NCI-H510A (cell line): ENCODE data around the gene FAAP100.
"Not testable (repeated sequence)": the region's sequence is repeated elsewhere in the genome, so short reads cannot be mapped to it uniquely, and the experiment has no call there.

Experiments
- DNase-seq: peaks from one replicate; lab custom pipeline; 2025; lab: John Stamatoyannopoulos, UW

FAAP100 gene

DNA sequence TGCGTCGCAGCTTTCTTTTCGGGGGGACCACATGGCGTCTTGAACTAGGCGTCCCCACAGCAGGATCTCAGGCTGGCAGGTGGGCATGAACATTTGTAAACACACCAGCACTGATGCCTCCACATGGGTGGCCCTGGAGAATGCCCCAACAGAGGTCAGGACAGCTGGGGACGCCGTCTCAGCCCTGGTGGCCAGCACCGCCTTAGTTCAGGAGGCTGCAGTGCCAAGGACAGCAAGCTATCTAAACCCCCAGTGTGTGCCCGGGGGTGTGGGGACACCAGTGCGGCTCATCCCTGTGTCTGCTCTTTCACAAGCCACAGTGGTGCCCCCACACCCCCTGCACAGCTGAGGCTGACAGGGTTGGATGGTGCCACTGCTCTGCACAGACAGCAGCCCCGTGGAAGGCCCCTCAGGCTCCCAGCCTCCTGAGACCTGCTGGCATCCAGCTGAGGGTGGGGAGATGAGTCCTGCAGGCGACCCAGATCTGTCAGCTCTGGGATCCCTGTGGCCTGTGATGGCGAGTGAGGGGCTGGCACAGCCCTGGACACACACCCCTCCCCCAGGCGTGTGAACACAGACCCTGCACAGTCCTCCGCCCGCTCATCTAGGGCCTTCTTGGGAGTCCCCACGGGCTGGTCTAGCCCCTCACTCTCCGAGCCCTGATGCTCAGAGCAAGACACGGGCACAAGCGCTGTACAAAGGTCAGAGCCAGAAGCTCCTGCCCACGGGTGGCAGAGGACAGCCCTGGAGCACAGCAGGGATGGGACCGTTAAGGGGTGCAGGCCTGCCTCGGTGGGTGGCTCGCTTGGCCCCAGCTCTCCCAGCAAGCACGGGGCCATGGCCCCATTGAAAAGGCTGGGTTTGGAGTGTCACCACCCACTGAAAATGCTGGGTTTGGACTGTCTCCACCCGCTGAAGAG lies 13.2 kb downstream of the FAAP100 start:
- DNase-seq = no peak

DNA sequence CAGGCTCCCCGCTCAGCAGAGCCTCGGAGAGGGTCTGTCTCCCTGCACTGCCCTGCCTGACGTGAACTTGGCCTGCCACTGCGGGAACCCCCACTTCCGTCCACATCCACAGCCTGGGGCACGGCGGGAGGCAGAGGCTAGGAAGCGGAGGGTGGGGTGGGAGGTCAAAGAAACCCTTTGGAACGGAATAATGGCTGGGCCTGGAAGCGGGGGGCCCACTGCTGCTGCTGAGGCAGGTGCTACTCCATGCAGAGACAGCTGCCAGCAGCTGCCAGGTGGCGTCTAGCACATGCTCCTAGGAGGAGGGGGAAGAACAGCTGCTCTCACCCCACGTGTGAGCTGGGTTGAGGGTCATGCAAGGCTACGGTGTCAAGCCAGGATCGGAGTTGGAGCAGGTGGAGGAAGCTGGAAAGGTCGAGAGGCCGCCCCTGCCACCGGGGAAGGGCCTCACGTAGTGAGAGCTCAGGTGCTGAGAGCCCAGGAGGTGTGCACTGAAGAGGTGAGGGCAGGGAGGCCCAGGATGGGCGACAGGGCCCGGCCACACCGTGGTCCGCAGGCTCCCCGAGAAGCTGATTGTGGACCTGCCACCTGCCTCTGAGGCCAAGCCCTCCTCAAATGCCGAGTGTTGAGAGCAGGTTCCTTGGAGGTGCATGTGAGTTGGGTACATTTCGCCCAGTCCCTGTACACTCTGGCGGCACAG lies 14.1 kb downstream of the FAAP100 start:
- peak; percentile 98 for DNase-seq

DNA sequence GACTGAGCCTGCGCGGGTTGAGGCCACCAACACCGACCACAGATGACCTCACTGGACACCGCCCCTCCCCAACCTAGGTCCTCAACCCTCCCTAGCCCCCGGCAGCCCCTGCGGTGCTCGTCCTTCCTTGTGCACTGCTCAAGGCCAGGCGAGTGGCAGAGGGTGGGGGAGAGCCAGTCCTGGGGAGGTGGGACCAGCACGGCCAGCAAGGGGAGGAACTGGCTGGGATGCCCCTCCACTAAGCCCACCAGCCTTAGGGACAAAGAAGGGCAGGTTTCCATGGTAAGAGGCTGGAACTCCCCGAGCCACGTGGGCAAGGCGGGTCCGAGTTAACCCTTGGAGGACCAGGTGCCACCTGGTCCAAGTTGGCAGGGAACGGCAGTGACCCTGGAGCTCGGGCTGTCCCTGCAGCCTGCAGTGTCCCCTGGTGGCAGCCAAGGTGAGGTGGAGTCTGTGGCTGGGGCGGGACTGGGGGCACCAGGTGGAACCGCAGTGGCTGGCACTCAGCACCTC lies 14.8 kb downstream of the FAAP100 start:
- DNase-seq = peak; percentile 84

DNA sequence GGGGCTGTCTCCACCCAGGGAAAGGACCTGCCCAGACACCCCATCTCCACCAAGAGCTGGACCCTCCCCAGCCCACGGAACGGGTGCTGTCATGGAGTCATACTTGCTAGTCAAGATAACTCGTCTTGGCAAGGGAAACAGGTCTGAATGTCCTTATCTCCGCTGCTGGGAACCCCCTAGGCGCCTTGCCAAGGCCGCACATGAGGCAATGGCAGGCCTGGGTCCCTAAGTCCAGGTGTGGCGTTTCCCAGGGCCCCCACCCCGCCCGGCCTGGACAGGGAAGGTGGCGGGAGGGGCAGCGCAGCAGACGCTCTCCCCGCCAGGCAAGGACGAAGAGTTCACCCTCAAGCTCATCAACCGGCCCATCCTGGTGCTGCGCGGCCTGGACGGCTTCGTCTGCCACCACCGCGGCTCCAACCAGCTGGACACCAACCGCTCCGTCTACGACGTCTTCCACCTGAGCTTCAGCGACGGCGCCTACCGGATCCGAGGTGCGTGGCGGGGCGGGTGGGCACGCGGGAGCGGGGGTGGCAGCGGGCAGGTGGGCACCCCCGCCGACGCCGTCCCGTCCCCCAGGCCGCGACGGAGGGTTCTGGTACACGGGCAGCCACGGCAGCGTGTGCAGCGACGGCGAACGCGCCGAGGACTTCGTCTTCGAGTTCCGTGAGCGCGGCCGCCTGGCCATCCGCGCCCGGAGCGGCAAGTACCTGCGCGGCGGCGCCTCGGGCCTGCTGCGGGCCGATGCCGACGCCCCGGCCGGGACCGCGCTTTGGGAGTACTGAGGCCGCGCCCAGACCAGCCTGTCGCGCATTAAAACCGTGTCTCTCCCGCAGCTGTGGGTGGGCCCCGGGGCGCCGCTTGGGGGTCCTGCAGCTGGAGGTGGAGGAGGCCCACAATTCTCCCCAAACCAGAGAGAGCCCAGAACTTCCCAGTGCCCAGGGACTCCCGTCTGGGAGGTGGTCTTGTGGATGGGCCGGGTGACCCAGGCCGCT lies 15.6 kb downstream of the FAAP100 start:
- DNase-seq = no peak

DNA sequence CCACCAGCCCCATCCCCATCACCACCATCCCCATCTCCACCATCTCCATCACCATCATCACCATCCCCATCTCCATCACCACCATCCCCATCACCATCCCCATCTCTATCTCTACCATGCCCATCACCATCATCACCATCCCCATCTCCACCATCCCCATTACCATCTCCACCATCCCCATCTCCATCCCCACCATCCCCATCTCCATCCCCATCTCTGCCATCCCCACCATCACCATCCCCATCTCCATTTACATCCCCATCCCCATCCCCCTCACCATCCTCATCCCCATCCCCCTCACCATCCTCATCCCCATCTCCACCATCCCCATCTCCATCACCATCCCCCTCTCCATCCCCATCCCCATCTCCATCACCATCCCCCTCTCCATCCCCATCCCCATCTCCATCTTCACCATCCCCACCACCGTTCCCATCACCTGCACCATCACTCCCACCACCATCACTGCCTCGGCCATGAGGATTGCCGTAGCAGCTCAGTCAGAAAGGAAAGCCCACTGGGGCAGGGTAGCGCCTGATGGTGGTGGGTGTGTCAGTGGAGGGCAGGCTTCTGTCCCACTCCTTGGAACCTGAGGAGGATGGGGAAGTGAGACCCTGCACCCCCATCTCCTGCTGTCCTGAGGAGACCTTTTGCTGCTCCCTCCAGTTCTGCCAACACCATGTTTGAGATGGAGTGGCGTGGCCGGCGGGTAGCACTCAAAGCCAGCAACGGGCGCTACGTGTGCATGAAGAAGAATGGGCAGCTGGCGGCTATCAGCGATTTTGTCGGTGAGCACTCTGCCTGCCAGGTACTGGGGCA lies 16.5 kb downstream of the FAAP100 start:
- no peak for DNase-seq

DNA sequence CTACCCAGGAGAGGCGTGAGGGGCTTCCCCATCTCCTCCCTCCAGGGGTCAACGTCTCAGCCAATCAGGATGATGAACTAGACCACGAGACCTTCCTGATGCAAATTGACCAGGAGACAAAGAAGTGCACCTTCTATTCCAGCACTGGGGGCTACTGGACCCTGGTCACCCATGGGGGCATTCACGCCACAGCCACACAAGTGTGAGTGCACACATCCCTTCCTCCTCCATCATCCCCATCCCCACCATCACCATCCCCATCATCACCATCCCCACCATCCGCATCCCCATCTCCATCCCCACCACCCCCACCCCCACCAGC lies 17.2 kb downstream of the FAAP100 start:
- no peak for DNase-seq

DNA sequence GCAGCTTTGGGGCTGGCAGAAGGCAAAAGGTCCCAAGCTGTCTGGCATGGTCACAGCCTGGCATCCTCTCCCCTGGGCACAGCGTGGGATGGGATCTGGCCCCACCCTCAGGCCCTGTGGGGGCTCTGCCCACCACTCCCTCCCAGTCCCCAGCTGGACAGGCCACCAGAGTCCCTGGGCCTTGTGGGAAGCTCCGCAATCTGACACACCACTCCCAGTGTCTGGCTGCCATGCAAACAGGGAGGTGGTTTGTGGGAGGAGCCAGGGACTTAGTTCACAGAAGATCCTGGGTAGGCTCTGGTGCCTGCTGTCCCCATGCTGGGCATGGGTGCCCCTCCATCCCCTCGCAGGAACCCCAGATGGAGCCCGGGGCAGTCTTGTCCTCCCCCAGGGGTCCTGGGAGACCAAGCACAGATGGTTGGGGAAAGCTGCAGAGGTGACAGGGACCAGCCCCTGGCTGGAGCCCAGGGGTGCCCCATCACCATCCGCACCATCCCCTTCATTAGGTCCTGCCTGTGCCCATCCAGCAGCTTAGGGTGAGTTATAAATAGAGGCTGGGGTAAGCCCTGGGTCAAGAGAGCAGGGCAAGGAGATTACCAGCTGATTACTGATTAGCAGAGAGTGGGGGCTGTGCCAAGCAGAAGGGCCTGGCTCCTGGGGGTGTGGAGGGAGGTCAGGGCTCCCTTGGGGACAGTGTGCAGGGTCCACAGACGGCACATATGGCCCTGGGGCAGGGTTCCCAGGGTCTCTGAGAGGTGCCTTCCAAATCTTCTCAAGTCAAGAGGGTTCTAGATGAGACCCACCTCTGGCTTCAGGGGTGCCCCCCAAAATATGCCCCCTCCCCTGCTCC lies 17.8 kb downstream of the FAAP100 start:
- no peak for DNase-seq

DNA sequence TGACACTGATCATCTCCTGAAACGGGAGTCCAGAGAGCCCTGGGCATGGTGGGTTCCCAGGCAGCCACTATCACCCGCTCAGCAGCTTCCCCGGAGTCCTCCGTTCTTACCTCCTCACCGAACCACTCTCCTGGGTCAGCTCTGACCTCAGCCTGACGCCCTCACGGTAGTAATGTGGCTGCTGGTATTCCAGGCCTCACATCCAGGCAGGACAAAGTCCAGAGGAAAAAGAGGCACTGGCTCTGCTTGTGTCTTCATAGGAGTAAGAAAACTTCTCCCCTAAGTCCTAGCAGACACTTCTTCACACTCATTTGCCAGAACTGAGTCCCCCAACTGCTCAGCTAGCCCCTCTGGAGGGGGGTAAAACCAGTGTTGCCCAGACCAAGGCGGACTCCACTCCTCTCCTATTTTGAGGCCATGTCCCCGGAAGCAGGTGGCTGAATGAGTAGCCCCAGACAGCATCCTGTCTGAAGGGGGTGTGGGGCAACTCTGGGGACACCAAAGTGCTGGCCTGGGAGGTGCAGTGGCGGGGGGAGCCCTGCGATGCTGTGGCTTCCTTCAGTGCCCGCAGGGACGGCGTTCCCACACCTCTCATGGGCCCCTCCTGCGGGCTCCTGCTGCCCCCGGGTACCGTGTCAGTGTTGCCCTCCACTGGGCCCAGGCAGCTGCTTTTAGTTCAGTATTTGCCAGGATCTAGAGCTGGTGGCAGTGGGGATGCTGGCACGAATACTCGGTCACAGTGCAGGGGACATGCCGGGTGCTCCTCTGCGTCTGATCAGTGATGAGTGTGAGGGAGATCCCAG lies 18.6 kb downstream of the FAAP100 start:
- no peak for DNase-seq

DNA sequence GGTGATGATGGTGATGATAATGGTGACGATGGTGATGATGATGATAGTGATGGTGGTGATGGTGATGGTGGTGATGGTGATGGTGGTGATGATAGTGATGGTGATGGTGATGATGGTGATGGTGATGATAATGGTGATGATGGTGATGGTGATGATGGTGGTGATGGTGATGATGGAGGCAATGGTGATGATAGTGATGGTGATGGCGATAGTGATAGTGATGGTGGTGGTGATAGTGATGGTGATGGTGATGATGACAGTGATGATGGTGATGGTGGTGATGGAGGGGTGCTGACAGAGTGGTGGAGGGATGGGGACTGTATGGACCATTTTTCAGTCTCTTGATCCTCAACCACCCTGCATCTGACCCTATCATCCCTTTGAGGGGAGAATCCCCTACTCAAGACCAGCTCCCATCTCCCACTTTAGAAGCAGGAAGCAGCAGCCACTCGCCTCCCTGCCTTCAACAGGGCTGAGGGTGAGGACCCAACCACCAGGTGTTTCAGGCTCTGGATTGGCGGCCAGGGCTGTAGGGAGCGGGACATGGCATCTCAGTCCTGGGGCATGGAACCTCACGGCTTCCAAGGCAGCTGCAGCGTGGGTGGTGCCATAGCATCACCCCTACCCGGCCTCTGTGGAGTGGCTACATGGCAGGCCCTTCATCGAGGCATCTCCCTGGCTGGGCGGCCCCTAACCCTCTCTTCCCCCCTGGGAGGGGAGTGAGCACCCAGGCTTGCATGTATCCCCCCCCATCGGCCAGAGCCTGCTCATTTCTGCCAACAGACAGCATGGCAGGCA lies 19.5 kb downstream of the FAAP100 start:
- DNase-seq = no peak

DNA sequence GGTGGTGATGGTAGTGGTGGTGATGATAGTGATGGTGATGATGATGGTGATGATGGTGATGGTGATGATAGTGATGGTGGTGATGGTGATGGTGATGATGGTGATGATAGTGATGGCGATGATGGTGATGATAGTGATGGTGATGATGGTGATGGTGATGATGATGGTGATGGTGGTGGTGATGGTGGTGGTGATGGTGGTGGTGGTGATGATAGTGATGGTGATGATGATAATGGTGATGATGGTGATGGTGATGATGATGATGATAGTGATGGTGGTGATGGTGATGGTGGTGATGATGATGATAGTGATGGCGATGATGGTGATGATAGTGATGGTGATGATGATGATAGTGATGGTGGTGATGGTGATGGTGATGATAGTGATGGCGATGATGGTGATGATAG lies 20.2 kb downstream of the FAAP100 start:
- DNase-seq = not testable (repeated sequence)

DNA sequence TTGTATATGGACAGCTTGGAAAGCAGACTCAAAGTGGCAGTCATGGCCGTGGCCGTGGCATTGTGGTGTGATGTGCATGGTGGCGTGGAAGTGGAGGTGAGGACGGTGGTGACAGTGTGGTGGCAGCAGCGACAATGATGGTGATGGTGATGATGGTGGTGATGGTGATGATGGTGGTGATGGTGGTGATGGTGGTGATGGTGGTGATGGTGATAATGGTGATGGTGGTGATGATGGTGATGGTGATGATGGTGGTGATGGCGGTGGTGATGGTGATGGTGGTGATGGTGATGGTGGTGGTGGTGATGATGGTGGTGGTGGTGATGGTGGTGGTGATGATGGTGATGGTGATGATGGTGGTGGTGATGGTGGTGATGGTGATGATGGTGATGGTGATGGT lies 21.1 kb downstream of the FAAP100 start:
- not testable (repeated sequence) for DNase-seq

DNA sequence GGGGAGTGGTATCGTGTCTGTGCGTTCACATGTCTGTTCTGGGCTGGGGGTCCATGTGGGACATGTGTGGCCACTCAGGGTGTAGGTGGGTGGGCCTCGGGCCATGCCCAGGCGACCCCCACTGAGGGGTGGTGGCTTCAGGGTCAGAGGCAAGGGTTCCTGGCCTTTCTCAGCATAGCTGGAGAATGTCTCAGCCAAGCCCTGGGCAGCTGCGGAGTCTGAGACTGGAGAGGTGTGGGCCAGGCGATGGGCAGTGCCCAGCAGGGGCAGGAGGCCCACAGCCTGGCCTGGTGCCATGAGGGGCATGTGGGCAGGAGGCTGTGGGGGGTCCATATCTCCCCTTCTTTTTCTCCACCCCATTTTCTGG lies 22.7 kb downstream of the FAAP100 start:
- no peak for DNase-seq

DNA sequence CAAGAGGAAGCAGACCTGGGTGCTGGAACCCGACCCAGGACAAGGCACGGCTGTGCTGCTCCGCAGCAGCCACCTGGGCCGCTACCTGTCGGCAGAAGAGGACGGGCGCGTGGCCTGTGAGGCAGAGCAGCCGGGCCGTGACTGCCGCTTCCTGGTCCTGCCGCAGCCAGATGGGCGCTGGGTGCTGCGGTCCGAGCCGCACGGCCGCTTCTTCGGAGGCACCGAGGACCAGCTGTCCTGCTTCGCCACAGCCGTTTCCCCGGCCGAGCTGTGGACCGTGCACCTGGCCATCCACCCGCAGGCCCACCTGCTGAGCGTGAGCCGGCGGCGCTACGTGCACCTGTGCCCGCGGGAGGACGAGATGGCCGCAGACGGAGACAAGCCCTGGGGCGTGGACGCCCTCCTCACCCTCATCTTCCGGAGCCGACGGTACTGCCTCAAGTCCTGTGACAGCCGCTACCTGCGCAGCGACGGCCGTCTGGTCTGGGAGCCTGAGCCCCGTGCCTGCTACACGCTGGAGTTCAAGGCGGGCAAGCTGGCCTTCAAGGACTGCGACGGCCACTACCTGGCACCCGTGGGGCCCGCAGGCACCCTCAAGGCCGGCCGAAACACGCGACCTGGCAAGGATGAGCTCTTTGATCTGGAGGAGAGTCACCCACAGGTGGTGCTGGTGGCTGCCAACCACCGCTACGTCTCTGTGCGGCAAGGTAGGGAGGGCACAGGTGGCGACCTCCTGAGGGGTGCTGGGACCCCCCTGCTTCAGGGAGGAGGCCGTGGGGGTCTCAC lies 23.3 kb downstream of the FAAP100 start:
- DNase-seq = peak; percentile 50

DNA sequence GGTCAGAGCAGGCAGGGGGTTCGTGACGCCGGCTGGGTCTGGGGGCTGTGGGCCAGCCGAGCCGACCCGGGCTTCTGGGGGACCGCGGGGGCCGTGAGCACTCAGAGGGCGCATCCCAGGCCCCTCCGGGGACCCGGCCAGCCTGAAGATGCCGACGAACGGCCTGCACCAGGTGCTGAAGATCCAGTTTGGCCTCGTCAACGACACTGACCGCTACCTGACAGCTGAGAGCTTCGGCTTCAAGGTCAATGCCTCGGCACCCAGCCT lies 23.8 kb downstream of the FAAP100 start:
- no peak for DNase-seq

DNA sequence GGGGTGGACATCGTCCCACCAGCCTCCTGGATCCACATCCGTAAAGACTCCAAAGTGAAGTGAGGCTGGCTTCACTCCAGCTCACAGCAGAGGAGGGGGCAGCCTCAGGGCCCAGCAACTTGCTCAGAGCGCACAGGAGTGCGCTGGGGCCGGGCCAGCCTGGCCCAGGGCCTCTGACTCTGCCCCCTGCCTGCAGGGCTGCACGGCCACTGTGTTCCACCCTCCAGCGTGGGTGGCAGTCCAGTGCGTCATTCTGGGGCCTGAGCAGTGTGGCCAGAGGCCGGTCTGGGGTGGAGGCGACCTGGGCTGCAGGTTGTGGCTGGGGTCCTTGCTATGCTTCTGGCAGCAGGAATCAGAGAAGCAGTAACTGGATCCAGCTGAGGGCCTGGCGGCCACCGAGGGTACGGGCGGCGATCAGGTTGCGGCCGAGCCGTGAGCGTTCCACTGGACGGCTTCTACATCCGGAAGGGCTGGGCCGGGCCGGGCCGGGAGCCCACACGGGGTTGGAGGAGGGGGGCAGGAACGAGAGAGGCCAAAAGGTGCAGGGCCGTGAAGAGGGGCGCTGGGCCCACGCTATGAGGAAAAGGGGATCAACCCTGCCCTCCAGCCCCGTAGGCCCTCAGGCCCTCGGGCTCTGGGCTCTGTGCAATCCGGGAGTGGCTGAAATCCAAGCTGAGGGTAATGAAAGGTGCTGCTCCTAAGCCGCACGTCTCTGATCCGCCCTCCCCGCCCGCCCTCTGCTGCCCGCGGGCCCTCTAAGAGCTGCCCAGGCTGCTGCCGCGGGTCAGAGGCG lies 24.4 kb downstream of the FAAP100 start, which contains the start of gene FSCN2:
Gene FSCN2, plus strand, starts transcription at position 787 of the 793 bp plus-strand sequence. CDS start 155 bp downstream, outside the sequence.
- DNase-seq = no peak

DNA sequence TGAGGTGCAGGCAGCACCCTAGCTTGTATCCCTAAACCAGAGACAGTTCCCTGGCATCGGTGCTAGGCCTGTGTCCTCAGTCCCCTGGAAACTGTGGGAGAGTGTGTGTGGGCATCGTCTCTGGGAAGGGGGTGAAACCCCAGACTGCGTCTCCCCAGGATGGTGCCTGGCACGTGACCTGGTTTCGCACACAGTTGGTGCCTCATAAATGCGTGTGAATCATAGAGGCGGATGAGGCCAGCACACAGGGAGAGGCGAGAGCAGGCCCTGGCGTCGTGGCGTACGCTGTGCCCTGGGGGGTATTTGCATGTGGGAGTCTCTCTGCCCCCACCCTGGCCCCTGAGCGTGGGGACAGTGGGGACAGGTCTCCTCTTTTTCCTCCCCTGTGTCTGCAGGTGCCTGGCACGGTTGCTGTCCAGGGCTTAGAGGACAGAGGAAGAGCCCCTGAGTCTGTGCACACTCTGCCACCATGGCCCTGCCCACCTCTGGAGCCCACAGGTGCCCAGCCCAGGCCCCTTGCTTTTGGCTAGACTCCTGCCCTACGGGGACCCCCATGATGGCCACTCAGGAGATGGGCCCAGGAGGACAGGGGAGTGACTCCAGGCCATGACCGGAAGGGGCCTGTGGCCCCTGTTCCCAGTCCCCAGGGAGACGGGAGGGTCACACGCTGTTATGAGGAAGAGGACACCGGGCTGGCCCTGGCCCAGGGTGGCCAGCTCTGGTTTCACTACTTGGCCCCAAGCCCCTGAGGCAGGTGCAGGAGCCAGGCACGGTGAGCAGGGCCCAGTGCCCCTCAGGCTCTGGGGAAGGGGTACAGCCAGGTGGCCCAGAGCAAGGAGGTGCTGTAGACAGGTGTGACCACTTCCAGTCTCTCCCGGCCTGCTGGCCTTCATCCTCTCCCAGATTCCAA lies 25.2 kb downstream of the FAAP100 start:
- no peak for DNase-seq
